Stomach (tissue), 19 donors: ENCODE measurements around the gene DLX4. TPM values are rescaled to one million over a fixed set of nuclear protein-coding genes. Genes with fewer than 3 reads are reported as not detected.
A peak's percentile ranks its signal among the peaks of the same experiment; 100 is the strongest.

Experiments
- DNase-seq, 2 donors: peaks; one replicate each; pipeline versions ENCODE4 v3.0.0 to v3.0.0-alpha.2; 2013 to 2019
- H3K27ac ChIP-seq, 5 donors: fragments of 200-600 bp in 4 of 5; sonication (generic) in 4 of 5; one replicate each; pipeline ENCODE4 v1.5.1; 2013 to 2019; ENCODE audit warnings: mild to moderate bottlenecking in 1 of 5, moderate library complexity in 1 of 5
- H3K27me3 ChIP-seq, 3 donors: fragments of 200-600 bp; sonication (generic); one replicate each; pipeline ENCODE4 v1.5.1; 2017 to 2019; ENCODE audit warnings: mixed run types in 1 of 3
- H3K36me3 ChIP-seq, 4 donors: fragments of 200-600 bp; sonication (generic); 1 replicate in 3 of 4; 2 replicates in 1 of 4; pipeline ENCODE4 v1.5.1; 2016 to 2019
- H3K4me1 ChIP-seq, 4 donors: fragments of 200-600 bp; sonication (generic); one replicate each; pipeline ENCODE4 v1.5.1; 2016 to 2019
- H3K4me3 ChIP-seq, 4 donors: fragments of 200-600 bp; sonication (generic) in 3 of 4; one replicate each; pipeline ENCODE4 v1.5.1; 2016 to 2019; ENCODE audit warnings: mild to moderate bottlenecking in 1 of 4
- H3K9me3 ChIP-seq, 4 donors: fragments of 200-600 bp; sonication (generic); one replicate each; pipeline ENCODE4 v1.5.1; 2016 to 2019
- EP300 ChIP-seq: sonication (generic); formaldehyde crosslinking; IDR thresholded peaks from one replicate; pipeline ENCODE4 v1.6.1; 2017; ENCODE audit warnings: antibody characterized with exemption
- POLR2A ChIP-seq, 4 donors: fragments of 450-650 bp; IDR thresholded peaks; one replicate each; pipeline ENCODE4 v1.6.1; 2016; ENCODE audit warnings: antibody characterized with exemption in 4 of 4, control low read depth in 2 of 4, mild to moderate bottlenecking in 1 of 4, moderate library complexity in 1 of 4
- POLR2AphosphoS5 ChIP-seq, 3 donors: sonication (generic); formaldehyde crosslinking; IDR thresholded peaks; one replicate each; pipeline ENCODE4 v1.6.1; 2016; ENCODE audit warnings: antibody characterized with exemption in 3 of 3
- WGBS, 5 donors: extraction: QIAGEN DNeasy Blood & Tissue Kit in 3 of 5; methylation state at CpG; one replicate each; pipeline versions ENCODE4 v1.1.5 to v1.1.7; 2013 to 2018; 5-methylcytosine and 5-hydroxymethylcytosine counted together
- intact Hi-C: fragments of 100-400 bp; cut with DNase I; formaldehyde crosslinking; loops from one replicate; pipeline ENCODE4 v1.15.1; 2023; ENCODE audit warnings: low total_unique reads
- long read RNA-seq, 10 donors: transcript quantifications; one replicate each; lab custom pipeline, GENCODE V29; 2026
- polyA plus RNA-seq, 3 donors: library from polyadenylated mRNA; stranded (reverse); fragments of 200-250 nt; gene quantifications; one replicate each; pipeline ENCODE4 v1.2.3, GENCODE V29; 2013
- total RNA-seq, 5 donors: library from RNA; depleted of rRNA; stranded (reverse); fragments of >200 nt; gene quantifications; one replicate each; pipeline versions ENCODE4 v1.1.0 to v1.2.3, GENCODE V29; 2014 to 2016
- TF ChIP-seq, protein P1 (sequence below), 7 experiments: fragments of 450-650 bp in 4 of 7; fragments of 200-600 bp in 3 of 7; sonication (generic) in 3 of 7; IDR thresholded peaks; one replicate each; pipeline ENCODE4 v1.5.1; 2016 to 2019; ENCODE audit warnings: antibody characterized with exemption in 7 of 7, control low read depth in 2 of 7, mild to moderate bottlenecking in 1 of 7
- donor health status: healthy with polysubstance abuse.
- donor health status: Bipolar disorder and iron deficiency.
- donor health status: healthy.

The DLX4 gene, protein sequence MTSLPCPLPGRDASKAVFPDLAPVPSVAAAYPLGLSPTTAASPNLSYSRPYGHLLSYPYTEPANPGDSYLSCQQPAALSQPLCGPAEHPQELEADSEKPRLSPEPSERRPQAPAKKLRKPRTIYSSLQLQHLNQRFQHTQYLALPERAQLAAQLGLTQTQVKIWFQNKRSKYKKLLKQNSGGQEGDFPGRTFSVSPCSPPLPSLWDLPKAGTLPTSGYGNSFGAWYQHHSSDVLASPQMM
- total RNA-seq = not detected
- polyA plus RNA-seq = under 1 TPM in 2 of 3 donors, not detected in 1; 0.31 to 0.40 TPM
- long read RNA-seq, donor 1 = 0 reads
- long read RNA-seq, donor 2 = 0 reads
- long read RNA-seq, donor 3 = 0 reads
- long read RNA-seq, donor 4 = 0 reads
- long read RNA-seq, donor 5, partial matches to known transcripts = 0 of 2 reads
- long read RNA-seq, donor 5, other reads (novel, unspliced or antisense) = 0 of 2 reads
- long read RNA-seq, donor 6, partial matches to known transcripts = 0 of 1 reads
- long read RNA-seq, donor 6, other reads (novel, unspliced or antisense) = 0 of 1 reads
- long read RNA-seq, donor 7 = 0 reads
- long read RNA-seq, donor 8 = 0 reads
- long read RNA-seq, donor 9, partial matches to known transcripts = 0 of 1 reads
- long read RNA-seq, donor 9, other reads (novel, unspliced or antisense) = 0 of 1 reads
- long read RNA-seq, donor 10 = 0 reads

DNA sequence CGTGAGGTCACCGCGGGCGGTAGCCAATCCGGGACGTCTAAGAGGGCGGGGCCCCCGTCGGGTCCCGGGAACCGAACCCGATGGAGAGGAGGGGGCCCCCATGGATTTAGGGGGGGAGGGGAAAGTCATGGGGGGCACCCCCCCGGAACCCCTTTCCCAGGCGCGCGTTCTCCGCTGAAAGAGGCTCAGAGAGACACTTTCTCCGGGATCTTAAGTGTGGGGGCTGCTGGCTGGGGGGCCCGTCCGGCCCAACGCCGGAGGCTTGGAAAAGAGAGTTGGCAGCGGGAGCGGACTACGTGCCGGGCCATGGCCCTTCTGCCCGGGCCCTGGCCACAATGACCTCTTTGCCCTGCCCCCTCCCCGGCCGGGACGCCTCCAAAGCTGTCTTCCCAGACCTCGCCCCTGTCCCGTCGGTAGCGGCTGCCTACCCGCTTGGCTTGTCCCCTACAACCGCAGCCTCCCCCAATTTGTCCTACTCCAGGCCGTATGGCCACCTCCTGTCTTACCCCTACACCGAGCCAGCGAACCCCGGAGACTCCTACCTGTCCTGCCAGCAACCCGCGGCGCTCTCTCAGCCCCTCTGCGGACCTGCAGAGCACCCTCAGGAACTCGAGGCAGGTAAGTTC is at the start of gene DLX4:
DLX4 (plus strand) TSS at position 57 of the 626 bp plus-strand sequence; CDS start at position 336, 279 bp downstream.
- Histone ChIP-seq H3K4me3 (peak within 1 kb of the TSS; percentile 41 to 62 (median 48)), H3K27ac (no peak within 1 kb of the TSS), H3K9me3 (no peaks in the 10 kb centered on the region), H3K27me3 (peaks cover 55 to 100% (median 100%) of the 10 kb centered on the region in 3 donors), H3K4me1 (peaks cover 35 to 55% (median 47%) of the 10 kb centered on the region in 4 donors), H3K36me3 (no peaks in the 10 kb centered on the region)
- intact Hi-C loops = no loop called here
- TF ChIP-seq POLR2AphosphoS5 (IDR thresholded peaks at IDR 0.05) (no peak), POLR2A (IDR thresholded peaks at IDR 0.05) (no peak), EP300 (no peak)
- TF ChIP-seq, protein P1, sequence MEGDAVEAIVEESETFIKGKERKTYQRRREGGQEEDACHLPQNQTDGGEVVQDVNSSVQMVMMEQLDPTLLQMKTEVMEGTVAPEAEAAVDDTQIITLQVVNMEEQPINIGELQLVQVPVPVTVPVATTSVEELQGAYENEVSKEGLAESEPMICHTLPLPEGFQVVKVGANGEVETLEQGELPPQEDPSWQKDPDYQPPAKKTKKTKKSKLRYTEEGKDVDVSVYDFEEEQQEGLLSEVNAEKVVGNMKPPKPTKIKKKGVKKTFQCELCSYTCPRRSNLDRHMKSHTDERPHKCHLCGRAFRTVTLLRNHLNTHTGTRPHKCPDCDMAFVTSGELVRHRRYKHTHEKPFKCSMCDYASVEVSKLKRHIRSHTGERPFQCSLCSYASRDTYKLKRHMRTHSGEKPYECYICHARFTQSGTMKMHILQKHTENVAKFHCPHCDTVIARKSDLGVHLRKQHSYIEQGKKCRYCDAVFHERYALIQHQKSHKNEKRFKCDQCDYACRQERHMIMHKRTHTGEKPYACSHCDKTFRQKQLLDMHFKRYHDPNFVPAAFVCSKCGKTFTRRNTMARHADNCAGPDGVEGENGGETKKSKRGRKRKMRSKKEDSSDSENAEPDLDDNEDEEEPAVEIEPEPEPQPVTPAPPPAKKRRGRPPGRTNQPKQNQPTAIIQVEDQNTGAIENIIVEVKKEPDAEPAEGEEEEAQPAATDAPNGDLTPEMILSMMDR (IDR thresholded peaks at IDR 0.05) = no peak
- WGBS, 5 donors = 2 to 6% (median 3%) methylated on average over 33 to 45 of the region's 45 CpGs
- no peak for DNase-seq

DNA sequence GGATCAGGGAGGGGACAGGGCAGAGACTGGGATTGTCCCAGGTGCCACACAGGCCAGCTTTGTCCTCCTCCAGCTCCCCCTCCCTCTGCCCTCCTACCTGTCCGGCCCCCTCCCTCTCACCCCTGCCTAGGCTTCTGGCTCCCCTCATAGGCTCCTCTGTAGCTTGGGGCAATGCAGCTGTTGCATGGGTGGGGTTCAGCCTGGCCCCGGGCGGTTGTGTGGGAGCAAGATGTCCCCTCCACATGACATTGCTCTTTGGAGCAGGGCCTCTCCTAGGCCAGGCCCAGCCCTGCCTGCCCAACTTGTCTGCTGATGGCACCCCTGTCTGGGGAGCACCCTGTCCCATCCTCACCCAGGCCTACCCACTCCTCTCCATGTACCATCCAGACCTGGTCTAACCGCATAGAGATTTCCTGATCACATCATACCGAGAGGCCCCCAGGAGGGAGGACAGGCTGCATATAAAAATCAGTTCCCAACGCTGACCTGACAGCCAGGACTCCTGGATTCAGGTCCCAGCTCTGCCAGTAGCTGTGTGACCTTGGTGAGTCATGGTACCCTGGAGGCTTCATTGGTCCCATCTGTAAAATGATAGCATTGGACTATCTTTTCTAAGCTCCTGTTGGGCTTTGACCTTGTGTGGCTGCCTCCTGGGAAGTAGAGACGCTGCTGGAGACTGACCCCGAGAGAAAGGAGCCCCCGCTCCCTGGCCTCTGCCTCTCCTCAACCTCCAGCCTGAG is 48.8 kb upstream of the DLX4 start:
- DNase-seq = no peak
- intact Hi-C loops = no loop called here
- 74 to 90% (median 82%) methylated on average over 7 to 9 of the region's 9 CpGs for WGBS, 5 donors
- Histone ChIP-seq H3K36me3 (no peaks in the 10 kb centered on the region), H3K4me1 (no peaks in the 10 kb centered on the region), H3K9me3 (no peaks in the 10 kb centered on the region), H3K27me3 (peaks cover 0 to 79% (median 26%) of the 10 kb centered on the region in 3 donors), H3K4me3 (no peak overlapping the region), H3K27ac (no peak overlapping the region)
- TF ChIP-seq POLR2A (IDR thresholded peaks at IDR 0.05) (no peak), EP300 (no peak), POLR2AphosphoS5 (IDR thresholded peaks at IDR 0.05) (no peak)
- TF ChIP-seq, protein P1 (IDR thresholded peaks at IDR 0.05) = no peak

DNA sequence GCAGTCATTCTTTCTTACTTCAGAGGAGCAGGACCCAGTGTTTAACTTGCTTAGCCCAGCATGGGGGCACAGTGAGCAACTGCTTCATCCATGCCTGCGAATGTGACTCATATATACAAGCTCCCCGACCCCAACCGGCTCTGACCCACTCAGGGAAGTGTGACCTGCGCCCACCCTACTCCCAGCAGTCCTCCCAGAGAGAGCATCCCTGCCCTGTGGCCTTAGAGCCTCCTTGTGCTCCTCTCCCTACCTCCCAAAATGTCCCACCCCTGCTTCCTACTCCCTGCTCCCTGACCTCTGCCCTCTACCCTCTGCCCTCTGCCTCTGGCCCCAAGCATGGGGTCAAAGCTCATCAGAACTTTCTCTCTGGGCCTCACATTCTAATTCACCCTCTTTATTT is 46.9 kb upstream of the DLX4 start:
- no peak overlapping the region for H3K27ac ChIP-seq
- TF ChIP-seq EP300 (no peak), POLR2A (IDR thresholded peaks at IDR 0.05) (no peak), POLR2AphosphoS5 (IDR thresholded peaks at IDR 0.05) (no peak)
- TF ChIP-seq, protein P1 (IDR thresholded peaks at IDR 0.05) = no peak
- 63 to 82% (median 72%) methylated on average over 4 of the region's 4 CpGs for WGBS, 5 donors
- H3K4me1 ChIP-seq = no peaks in the 10 kb centered on the region
- intact Hi-C loops = no loop called here
- H3K27me3 ChIP-seq = peaks cover 0 to 78% (median 10%) of the 10 kb centered on the region in 3 donors
- no peaks in the 10 kb centered on the region for H3K9me3 ChIP-seq
- H3K36me3 ChIP-seq = no peaks in the 10 kb centered on the region
- DNase-seq = no peak
- H3K4me3 ChIP-seq = no peak overlapping the region

DNA sequence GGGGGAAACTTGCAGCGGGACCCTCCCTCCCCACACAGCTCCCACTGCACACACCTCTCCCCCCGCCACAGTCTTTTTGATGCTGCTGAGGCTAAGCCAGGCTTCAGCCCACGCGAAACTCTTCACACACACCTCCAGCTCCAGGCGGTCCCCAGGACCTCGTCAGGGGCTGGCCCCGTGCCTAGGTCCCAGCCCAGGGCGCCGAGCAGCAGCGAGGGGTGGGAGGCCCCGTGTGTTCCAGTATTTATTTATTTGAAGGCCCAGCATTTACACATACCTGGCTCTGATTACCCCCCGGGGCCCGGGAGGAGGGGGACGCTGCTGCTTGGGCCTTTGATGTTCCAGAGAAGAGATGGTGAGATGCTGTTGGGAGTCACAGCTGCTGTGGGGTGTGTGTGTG is 44.9 kb upstream of the DLX4 start:
- DNase-seq = no peak
- TF ChIP-seq POLR2AphosphoS5 (IDR thresholded peaks at IDR 0.05) (no peak), POLR2A (IDR thresholded peaks at IDR 0.05) (no peak), EP300 (no peak)
- TF ChIP-seq, protein P1 (IDR thresholded peaks at IDR 0.05) = no peak
- peaks cover 0 to 91% (median 12%) of the 10 kb centered on the region in 3 donors for H3K27me3 ChIP-seq
- H3K36me3 ChIP-seq = no peaks in the 10 kb centered on the region
- 38 to 47% (median 42%) methylated on average over 12 to 14 of the region's 14 CpGs for WGBS, 5 donors
- H3K9me3 ChIP-seq = no peaks in the 10 kb centered on the region
- H3K4me1 ChIP-seq = no peaks in the 10 kb centered on the region
- intact Hi-C loops = no loop called here
- no peak overlapping the region for H3K4me3 ChIP-seq
- no peak overlapping the region for H3K27ac ChIP-seq
